KMS-11 (cell line): Measurements from ENCODE around the gene PCDHGA11.
"Not testable (repeated sequence)": the region's sequence is repeated elsewhere in the genome, so short reads cannot be mapped to it uniquely, and the experiment has no call there.

Experiments used
- H2AFZ ChIP-seq: fragments of 200-600 bp; sonication (generic); 2 replicates; pipeline ENCODE4 v1.6.1; 2016; ENCODE audit warnings: antibody characterized with exemption, mixed run types, low read depth
- H3K27ac ChIP-seq: fragments of 200-600 bp; sonication (generic); 2 replicates; pipeline ENCODE4 v1.6.1; 2016; ENCODE audit warnings: mild to moderate bottlenecking, mixed run types
- H3K27me3 ChIP-seq: fragments of 200-600 bp; sonication (generic); 2 replicates; pipeline ENCODE4 v1.6.1; 2017; ENCODE audit warnings: mild to moderate bottlenecking, low read depth, mixed run types, moderate library complexity; ENCODE audit not compliant: insufficient read depth
- H3K36me3 ChIP-seq: fragments of 200-600 bp; sonication (generic); 2 replicates; pipeline ENCODE4 v1.6.1; 2017; ENCODE audit warnings: mild to moderate bottlenecking, mixed run types; ENCODE audit not compliant: insufficient read depth
- H3K4me1 ChIP-seq: fragments of 200-600 bp; sonication (generic); 2 replicates; pipeline ENCODE4 v1.6.1; 2016; ENCODE audit warnings: mild to moderate bottlenecking, low read depth, mixed run types; ENCODE audit not compliant: poor library complexity, severe bottlenecking
- H3K4me2 ChIP-seq: fragments of 200-600 bp; sonication (generic); 2 replicates; pipeline ENCODE4 v1.7.0; 2016; ENCODE audit warnings: mild to moderate bottlenecking, mixed run types
- H3K4me3 ChIP-seq: fragments of 200-600 bp; sonication (generic); IDR thresholded peaks from 2 replicates; pipeline ENCODE4 v1.6.1; 2017; ENCODE audit warnings: low read depth, low read length, mixed read lengths; ENCODE audit not compliant: insufficient read depth
- H3K79me2 ChIP-seq: fragments of 200-600 bp; sonication (generic); 2 replicates; pipeline ENCODE4 v1.6.1; 2016; ENCODE audit warnings: low read depth, mixed run types; ENCODE audit not compliant: insufficient read depth
- H3K9ac ChIP-seq: fragments of 200-600 bp; sonication (generic); 2 replicates; pipeline ENCODE4 v1.6.1; 2016; ENCODE audit warnings: mild to moderate bottlenecking, mixed run types
- H4K20me1 ChIP-seq: fragments of 200-600 bp; sonication (generic); 2 replicates; pipeline ENCODE4 v1.6.1; 2016; ENCODE audit warnings: mild to moderate bottlenecking, mixed run types; ENCODE audit not compliant: insufficient read depth
- CTCF ChIP-seq: fragments of 200-600 bp; sonication (generic); conservative IDR thresholded peaks from 2 replicates; pipeline ENCODE4 v1.6.1; 2017; ENCODE audit warnings: low read depth, mild to moderate bottlenecking, antibody characterized with exemption, low read length, moderate library complexity, mixed read lengths

The PCDHGA11 gene

GRCh38 chr5:141412854-141413539 is 7.9 kb upstream of the PCDHGA11 start, which contains the start of gene PCDHGA10:
TSS of gene PCDHGA10 (plus strand) at chr5:141412987. CDS start at chr5:141413176, 189 bp downstream.
- Histone ChIP-seq H3K9ac (no peak within 1 kb of the TSS), H3K79me2 (no peaks in the 10 kb centered on the region), H3K27me3 (no peaks in the 10 kb centered on the region), H3K4me1 (no peaks in the 10 kb centered on the region), H3K27ac (no peak within 1 kb of the TSS), H3K4me3 (no peak within 1 kb of the TSS), H3K4me2 (no peak within 1 kb of the TSS), H2AFZ (no peak within 1 kb of the TSS), H3K36me3 (no peaks in the 10 kb centered on the region), H4K20me1 (no peaks in the 10 kb centered on the region)
- no peak for TF ChIP-seq CTCF

- no peaks in the 10 kb centered on the region for H3K36me3 ChIP-seq
- H3K27ac ChIP-seq = no peak overlapping the region
- no peaks in the 10 kb centered on the region for H3K4me1 ChIP-seq
- H4K20me1 ChIP-seq = no peaks in the 10 kb centered on the region
- H2AFZ ChIP-seq = no peak overlapping the region
- H3K9ac ChIP-seq = no peak overlapping the region
- H3K4me3 ChIP-seq = no peak overlapping the region
- no peaks in the 10 kb centered on the region for H3K79me2 ChIP-seq
- TF ChIP-seq CTCF = no peak
- no peak overlapping the region for H3K4me2 ChIP-seq
- H3K27me3 ChIP-seq = no peaks in the 10 kb centered on the region
Measured at GRCh38 chr5:141413540-141414069, 7.2 kb upstream of the PCDHGA11 start.

- not testable (repeated sequence) for H2AFZ ChIP-seq, H3K27me3 ChIP-seq, H3K4me3 ChIP-seq, H3K79me2 ChIP-seq, H3K27ac ChIP-seq, H4K20me1 ChIP-seq, H3K9ac ChIP-seq, H3K4me2 ChIP-seq, H3K36me3 ChIP-seq, H3K4me1 ChIP-seq
Measured at GRCh38 chr5:141414548-141415274, 6.1 kb upstream of the PCDHGA11 start.

GRCh38 chr5:141415275-141415618 is 5.6 kb upstream of the PCDHGA11 start:
- H3K4me3 ChIP-seq, H3K9ac ChIP-seq, H3K4me2 ChIP-seq, H4K20me1 ChIP-seq, H3K27ac ChIP-seq, H3K36me3 ChIP-seq, H3K27me3 ChIP-seq, H2AFZ ChIP-seq, H3K79me2 ChIP-seq, H3K4me1 ChIP-seq: not testable (repeated sequence)

GRCh38 chr5:141417494-141418172 is 3.2 kb upstream of the PCDHGA11 start, which contains the start of gene PCDHGB7:
TSS of gene PCDHGB7 (plus strand) at chr5:141417677. CDS start at chr5:141417860, 183 bp downstream.
- not testable (repeated sequence) for H3K4me1 ChIP-seq, H3K27me3 ChIP-seq, H3K79me2 ChIP-seq, H3K4me2 ChIP-seq, H3K36me3 ChIP-seq, H2AFZ ChIP-seq, H4K20me1 ChIP-seq, H3K4me3 ChIP-seq, H3K27ac ChIP-seq, H3K9ac ChIP-seq
